Activated CD4-positive, alpha-beta T cell treated with anti-CD3 and anti-CD28 coated beads for 4 hours (primary cell): ENCODE measurements around the gene HNRNPDL.
A peak's percentile ranks its signal among the peaks of the same experiment; 100 is the strongest.
"Not testable (repeated sequence)": the region's sequence is repeated elsewhere in the genome, so short reads cannot be mapped to it uniquely, and the experiment has no call there.

Experiments used
- DNase-seq, 2 donors: peaks; one replicate each; pipeline ENCODE4 v3.0.0-alpha.2; 2020

The HNRNPDL gene

GRCh38 chr4:82431831-82432230 is 1.6 kb upstream of the HNRNPDL start:
- no peak for DNase-seq

- peak; percentile 45 to 48 for DNase-seq
These were observed 893 bp upstream of the HNRNPDL start for GRCh38 chr4:82430964-82431745.

DNA sequence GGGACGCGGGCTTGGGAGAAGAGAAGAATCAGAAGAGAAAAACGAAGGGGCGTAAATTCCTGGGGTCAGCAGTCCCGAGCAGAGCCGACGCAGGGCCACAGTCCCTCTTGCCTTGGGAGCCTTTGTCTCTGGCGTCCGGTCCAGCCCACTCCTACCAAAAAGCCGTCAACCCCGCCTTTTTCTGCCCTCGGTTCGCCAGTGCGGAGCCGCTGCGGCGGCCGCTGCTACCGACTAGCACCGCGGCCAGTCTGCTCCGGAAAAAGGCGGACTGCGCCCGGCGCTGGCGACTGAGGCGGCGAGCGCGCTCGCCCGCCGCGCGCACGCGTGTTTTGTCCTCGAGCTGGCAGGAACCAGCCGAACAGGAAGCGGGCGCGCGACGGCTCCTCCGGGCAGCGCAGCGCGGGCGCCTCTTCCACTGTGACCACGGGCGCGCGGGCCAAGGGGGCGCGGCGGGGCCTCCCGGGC is 502 bp downstream of the HNRNPDL start:
- no peak for DNase-seq

- peak; percentile 90 for DNase-seq
These were observed 1.1 kb downstream of the HNRNPDL start for GRCh38 chr4:82428969-82429727.

GRCh38 chr4:82428526-82428968 is 1.7 kb downstream of the HNRNPDL start:
- DNase-seq: no peak

DNA sequence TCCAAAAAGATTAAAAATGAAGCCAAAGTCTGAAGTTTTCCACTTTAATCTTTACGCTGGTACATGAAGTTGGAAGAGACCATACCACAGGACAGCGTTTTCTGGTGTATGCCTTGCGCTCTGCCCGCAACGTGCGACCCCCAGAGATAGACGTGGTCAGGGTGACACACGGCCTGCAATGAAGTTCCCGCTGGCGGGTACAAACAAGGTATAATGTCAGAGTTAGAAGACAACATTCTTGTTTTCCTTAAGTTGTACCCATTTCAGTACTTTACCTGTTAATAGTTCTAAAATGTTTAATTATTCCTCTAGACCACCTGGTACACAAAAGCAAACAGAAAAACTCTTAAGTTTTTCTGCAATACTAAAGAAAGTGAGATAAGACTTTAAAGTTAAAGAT is 4.8 kb downstream of the HNRNPDL start:
- DNase-seq: no peak

GRCh38 chr4:82423245-82424054 is 6.8 kb downstream of the HNRNPDL start:
- no peak for DNase-seq

DNA sequence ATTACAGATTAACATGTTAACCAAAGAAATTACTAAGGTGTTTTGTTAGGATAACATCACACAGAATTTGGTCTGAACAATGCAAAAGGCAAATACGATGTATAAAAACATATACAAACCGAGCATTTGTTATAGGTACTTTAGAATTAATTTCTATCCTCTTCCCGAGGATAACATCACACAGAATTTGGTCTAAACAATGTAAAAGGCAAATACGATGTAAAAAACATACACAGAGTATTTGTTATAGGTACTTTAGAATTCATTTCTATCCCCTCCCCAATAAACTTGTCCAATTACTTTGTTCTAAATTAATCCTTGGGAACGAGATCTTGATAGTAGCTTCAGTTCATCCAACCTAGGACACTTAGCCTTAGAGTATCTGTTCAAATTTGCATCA is 7.6 kb downstream of the HNRNPDL start:
- no peak for DNase-seq

- DNase-seq: no peak
These were observed 8.3 kb downstream of the HNRNPDL start for GRCh38 chr4:82421796-82422560.

DNA sequence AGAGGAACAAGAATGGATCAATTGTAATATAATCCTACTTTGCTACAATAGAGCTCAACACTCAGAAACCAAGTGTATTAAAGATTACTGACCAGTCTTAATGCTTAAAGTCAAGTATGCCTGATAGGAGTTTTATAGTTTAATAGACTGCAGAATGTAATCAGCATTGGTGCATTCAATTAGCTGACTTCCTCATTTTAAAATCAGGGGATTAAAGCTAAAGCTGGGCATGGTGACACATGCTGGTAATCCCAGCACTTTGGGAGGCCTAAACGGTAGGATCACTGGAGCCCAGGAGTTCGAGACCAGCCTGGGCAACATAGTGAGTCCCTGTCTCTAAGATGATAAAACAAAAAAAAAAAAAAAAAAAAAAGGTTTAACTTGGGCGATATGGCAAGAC is 10.8 kb downstream of the HNRNPDL start:
- no peak for DNase-seq

DNA sequence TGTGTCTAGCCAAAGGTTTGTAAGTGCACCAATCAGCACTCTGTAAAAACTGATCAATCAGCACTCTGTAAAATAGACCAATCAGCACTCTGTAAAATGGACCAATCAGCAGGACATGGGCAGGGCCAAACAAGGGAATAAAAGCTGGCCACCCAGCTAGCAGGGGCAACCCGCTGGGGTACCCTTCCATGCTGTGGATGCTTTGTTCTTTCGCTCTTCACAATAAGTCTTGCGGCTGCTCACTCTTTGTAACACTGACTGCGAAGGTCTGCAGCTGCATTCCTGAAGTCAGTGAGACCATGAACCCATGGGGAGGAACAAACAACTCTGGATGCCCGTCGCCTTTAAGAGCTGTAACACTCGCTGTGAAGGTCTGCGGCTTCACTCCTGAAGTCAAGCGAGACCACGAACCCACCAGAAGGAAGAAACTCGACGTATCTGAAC is 14.3 kb downstream of the HNRNPDL start:
- DNase-seq: no peak

DNA sequence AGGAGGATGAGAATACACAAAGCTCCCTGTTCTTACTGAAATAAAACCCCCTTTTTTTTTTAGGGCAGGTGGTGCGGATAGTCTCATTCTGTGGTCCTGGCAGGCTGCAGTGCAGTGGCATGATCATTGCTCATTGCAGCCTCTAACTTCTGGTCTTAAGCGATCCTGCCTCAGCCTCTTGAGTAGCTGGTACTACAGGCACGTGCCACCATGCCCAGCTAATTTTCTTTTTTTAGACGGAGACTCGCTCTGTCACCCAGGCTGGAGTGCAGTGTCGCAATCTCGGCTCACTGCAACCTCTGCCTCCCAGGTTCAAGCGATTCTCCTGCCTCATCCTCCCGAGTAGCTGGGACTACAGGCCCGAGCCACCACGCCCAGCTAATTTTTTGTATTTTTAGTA is 15.2 kb downstream of the HNRNPDL start:
- not testable (repeated sequence) for DNase-seq

- no peak for DNase-seq
These were observed 26.5 kb downstream of the HNRNPDL start for GRCh38 chr4:82403725-82404124.

DNA sequence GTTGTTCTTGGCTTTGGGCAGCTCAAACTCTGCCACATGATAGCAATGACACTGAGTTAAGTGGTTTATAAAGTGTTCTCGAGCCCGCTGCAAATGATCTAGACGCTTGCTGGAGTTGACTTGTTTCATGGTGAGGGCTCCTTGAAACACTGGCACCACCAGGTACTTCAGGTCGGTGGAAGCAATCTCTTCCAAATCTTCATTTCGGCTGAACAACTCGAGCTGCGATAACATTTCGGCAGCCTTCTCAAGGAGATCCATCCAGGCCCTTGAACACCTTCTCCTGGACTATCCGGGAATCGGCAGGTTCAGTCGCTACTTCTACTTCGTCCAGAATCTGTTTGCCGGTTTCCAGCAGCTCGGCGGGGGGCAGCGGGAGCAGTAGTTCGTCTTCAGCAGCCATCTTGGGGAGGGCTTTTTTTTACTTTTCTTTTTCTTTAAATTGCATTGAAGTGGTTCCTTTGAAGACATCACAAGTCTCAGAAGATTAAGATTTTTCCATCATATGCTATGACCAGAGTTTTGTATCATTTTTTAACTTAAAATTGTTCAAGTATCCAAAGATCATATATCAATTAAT is 28.0 kb downstream of the HNRNPDL start:
- DNase-seq: no peak

DNA sequence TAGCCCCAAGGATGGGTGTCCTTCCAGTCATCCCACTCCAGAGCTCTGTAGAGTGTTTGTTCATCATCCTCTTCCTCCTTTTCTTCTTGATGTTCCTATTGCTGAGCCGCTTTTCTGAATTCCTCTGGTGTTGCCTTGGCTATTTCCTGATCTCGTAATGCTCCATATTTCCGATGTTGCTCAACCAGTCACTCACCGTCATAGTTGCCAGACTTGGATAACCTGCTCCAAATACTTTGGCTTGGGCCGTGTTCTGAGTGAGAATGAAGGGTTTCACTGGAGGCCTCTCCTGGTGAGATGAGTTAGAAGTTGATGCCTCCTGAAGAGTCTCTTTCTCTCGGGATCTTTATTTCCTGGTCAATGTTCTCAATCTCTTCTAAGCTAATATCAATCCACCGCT is 28.7 kb downstream of the HNRNPDL start:
- no peak for DNase-seq

DNA sequence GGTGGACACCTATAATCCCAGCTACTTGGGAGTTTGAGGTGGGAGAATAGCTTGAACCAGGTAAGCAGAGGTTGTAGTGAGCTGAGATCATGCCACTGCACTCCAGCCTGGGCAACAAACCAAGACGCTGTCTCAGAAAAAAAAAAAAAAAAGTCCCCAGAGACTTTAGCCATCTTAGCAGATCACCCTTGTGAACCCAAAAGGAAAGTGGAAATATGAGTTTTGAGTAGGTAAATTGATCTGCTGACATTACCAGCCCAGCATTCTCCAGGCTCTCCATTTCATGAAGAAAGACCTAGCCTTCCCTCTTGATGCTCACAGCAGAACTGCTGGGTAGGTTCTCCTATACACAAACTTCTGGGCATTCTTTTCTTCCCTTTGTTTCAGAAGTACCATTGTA is 32.0 kb downstream of the HNRNPDL start:
- DNase-seq: no peak

- DNase-seq: no peak
These were observed 32.7 kb downstream of the HNRNPDL start for GRCh38 chr4:82397527-82397926.

DNA sequence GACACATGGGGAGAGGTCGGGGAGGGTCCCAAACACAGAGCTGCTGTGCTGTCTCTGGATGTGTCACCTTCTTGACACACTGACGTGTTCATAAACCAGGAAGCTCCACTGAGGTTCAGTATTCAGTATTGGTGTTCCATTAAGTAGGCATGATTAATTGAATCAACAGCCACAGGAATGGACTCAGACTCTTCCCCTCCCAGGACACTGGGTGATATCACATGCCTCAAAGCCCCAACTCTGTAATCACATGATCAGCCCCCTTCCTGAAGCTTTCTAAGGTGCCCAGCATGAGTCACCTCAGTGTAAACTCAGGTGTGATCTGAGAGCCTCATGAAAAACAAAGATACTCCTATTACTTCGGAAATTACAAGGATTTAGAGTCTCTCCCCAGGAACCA is 35.4 kb downstream of the HNRNPDL start:
- no peak for DNase-seq

DNA sequence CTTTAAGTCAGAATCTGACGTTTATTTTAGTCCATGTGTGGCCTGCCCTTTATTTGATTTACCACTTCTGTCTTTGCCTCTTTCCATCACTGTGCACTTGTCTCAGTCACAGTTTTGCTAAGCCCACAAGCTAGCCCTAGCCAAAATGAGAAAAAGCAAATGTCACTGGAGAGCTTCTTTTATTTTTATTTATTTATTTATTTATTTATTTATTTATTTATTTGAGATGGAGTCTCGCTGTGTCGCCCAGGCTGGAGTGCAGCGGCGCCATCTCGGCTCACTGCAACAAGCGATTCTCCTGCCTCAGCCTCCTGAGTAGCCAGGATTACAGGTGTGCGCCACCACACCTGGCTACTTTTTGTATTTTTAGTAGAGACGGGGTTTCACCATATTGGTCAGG is 40.2 kb downstream of the HNRNPDL start:
- DNase-seq: not testable (repeated sequence)

DNA sequence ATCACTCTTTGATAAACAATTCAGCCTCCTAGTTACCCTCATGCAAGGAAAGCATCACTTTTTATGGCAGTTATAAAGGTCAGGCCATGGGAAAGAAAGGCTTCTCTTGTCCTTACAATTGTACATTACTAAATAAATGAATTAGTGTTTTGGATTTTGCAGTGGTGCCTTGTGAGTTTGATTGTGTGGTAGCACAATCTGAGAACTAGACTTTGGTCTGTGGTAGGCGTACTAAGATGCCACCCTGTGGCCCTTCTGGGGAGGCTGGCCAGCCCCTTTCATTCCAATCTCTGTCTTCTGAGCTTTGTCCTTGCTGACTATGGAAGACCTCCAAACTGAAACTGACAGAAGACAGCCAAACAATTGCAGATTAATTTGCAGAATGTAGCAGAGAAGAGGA is 41.9 kb downstream of the HNRNPDL start:
- no peak for DNase-seq

GRCh38 chr4:82386312-82386711 is 44.0 kb downstream of the HNRNPDL start:
- not testable (repeated sequence) for DNase-seq

DNA sequence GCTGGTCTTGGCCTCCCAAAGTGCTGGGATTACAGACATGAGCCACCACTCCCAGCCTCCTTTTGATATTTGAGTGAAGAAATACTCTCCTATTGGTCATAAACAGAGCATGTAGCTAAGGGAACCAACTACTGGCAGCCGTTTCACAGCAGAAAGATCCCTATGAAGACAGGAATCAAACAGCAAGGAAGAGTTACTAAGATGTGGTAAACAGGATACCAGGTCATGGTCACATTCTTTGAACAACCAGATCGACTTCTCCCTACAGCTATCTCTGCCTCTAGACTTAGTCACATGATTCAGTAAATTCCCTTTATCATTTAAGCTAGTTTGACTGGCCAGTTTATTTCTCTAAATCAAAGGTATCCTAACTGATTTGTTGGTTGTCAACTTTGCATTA is 47.5 kb downstream of the HNRNPDL start:
- no peak for DNase-seq
